WERI-Rb-1 (cell line): ENCODE measurements around the gene TMEM214.

Experiments used
- DNase-seq: peaks from one replicate; pipeline ENCODE4 v3.0.0-alpha.2; 2020
- H3K27ac ChIP-seq: fragments of 250-450 bp; sonication (Bioruptor Pico); 2 replicates; pipeline ENCODE4 v1.5.1; 2020; ENCODE audit warnings: mild to moderate bottlenecking, moderate library complexity
- H3K27me3 ChIP-seq: fragments of 250-450 bp; sonication (Bioruptor Pico); 2 replicates; pipeline ENCODE4 v1.5.1; 2021; ENCODE audit warnings: mild to moderate bottlenecking, low read depth, moderate library complexity; ENCODE audit not compliant: insufficient read depth, severe bottlenecking
- H3K36me3 ChIP-seq: fragments of 250-450 bp; sonication (Bioruptor Pico); 2 replicates; pipeline ENCODE4 v1.5.1; 2020; ENCODE audit warnings: mild to moderate bottlenecking, moderate library complexity
- H3K4me3 ChIP-seq: 2 replicates; pipeline ENCODE4 v1.5.1; 2011; ENCODE audit warnings: low read depth, mild to moderate bottlenecking, control low read depth, low read length
- H3K9me3 ChIP-seq: fragments of 250-450 bp; sonication (Bioruptor Pico); 2 replicates; pipeline ENCODE4 v1.5.1; 2021; ENCODE audit warnings: mild to moderate bottlenecking, moderate library complexity; ENCODE audit not compliant: severe bottlenecking
- CTCF ChIP-seq: IDR thresholded peaks from 2 replicates; pipeline ENCODE4 v1.5.1; 2011; ENCODE audit warnings: low read depth, mild to moderate bottlenecking, control low read depth, inconsistent platforms, low read length

The TMEM214 gene

DNA sequence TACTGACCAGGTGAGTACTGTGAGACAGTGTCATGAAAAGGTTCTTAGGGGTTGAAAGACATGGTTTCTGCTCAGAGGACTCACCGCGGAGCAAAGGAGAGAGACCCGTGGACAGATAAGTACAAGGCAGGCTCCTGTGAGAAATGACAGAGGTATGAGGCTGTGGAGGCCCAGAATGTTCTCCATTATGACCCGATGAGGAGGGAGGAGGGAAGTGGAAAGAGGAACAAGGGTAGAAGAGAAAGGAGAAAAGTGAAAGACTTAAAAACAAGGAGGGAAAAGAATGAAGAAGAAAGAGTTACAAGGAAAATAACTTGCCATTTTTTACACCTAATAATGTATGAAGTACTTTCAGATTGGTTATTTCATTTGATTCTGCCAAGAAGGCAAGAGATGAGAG lies 32.5 kb upstream of the TMEM214 start:
- no peak for TF ChIP-seq CTCF
- Histone ChIP-seq H3K9me3 (no peaks in the 10 kb centered on the region), H3K27me3 (no peaks in the 10 kb centered on the region), H3K36me3 (no peaks in the 10 kb centered on the region), H3K4me3 (no peak overlapping the region), H3K27ac (no peak overlapping the region)
- no peak for DNase-seq

GRCh38 chr2:27000995-27001394 lies 31.8 kb upstream of the TMEM214 start:
- H3K36me3 ChIP-seq: no peaks in the 10 kb centered on the region
- H3K4me3 ChIP-seq: no peak overlapping the region
- no peak for DNase-seq
- no peak overlapping the region for H3K27ac ChIP-seq
- no peaks in the 10 kb centered on the region for H3K9me3 ChIP-seq
- TF ChIP-seq CTCF: no peak
- H3K27me3 ChIP-seq: no peaks in the 10 kb centered on the region

GRCh38 chr2:27001950-27002349 lies 30.8 kb upstream of the TMEM214 start:
- no peak overlapping the region for H3K27ac ChIP-seq
- no peaks in the 10 kb centered on the region for H3K36me3 ChIP-seq
- no peak overlapping the region for H3K4me3 ChIP-seq

GRCh38 chr2:27003007-27003406 lies 29.8 kb upstream of the TMEM214 start:
- no peak for DNase-seq
- Histone ChIP-seq H3K4me3 (no peak overlapping the region), H3K36me3 (no peaks in the 10 kb centered on the region), H3K9me3 (no peaks in the 10 kb centered on the region), H3K27ac (no peak overlapping the region), H3K27me3 (no peaks in the 10 kb centered on the region)
- TF ChIP-seq CTCF: no peak

More at GRCh38 chr2:27001950-27002349, 30.8 kb upstream of the TMEM214 start:
- Histone ChIP-seq H3K9me3 (no peaks in the 10 kb centered on the region), H3K27me3 (no peaks in the 10 kb centered on the region)
- no peak for TF ChIP-seq CTCF
- DNase-seq: no peak

- Histone ChIP-seq H3K9me3 (peaks cover 5% of the 10 kb centered on the region), H3K27me3 (no peaks in the 10 kb centered on the region), H3K27ac (no peak overlapping the region), H3K4me3 (no peak overlapping the region), H3K36me3 (no peaks in the 10 kb centered on the region)
- DNase-seq: no peak
- no peak for TF ChIP-seq CTCF
Measured at GRCh38 chr2:27003857-27004256, 28.9 kb upstream of the TMEM214 start.

DNA sequence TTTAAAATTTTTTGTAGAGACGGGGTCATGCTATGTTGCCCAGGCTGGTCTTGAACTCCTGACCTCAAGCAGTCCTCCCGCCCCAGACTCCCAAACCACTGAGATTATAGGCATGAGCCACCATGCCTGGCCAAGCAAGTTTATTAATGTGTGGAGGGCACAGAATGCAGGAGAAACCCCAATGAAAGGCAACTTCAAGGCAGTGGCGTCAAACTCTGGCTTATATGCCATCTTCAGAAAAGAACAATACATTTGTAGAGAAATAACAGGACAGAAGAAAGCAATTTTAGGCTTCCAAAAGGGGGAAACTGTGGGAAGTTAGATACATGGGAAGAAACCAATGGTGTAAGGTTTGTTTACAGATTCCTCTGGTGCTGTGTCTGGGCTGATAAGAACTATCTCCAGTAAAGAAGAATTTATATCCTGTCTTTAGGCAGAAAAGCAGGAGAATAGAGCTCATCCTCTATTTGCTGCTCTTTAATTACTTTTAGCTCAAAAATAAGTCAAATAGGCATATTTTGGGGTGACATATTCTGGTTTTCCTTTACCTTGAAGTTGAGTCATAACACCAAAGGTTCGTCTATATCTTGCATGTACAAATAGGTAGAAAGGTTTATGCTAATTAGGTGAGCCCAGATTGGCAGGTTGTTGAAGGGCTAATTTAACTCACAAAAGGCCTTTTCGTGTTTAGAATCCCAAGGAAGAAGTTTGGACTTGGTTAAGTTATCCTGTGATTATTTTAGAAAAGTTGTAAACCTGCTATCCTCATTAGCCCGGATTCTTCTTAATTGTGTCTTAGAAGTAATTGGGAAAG lies 26.0 kb upstream of the TMEM214 start:
- DNase-seq: no peak
- Histone ChIP-seq H3K27me3 (no peaks in the 10 kb centered on the region), H3K9me3 (peaks cover 5% of the 10 kb centered on the region), H3K4me3 (no peak overlapping the region), H3K36me3 (no peaks in the 10 kb centered on the region), H3K27ac (no peak overlapping the region)
- no peak for TF ChIP-seq CTCF
